ENCODE measurements around the gene RRM1. TPM values are rescaled to one million over a fixed set of nuclear protein-coding genes. Genes with fewer than 3 reads are reported as not detected.

RRM1 gene
- total and polyA plus RNA-seq, 2 of the 13 experiments (the other 11 are each of a cell fraction or from before 2014, with no cell fraction given) = 17.3 to 108 TPM

- TF ChIP-seq ZBTB33 (CRISPR knock-in tag; IDR thresholded peaks at IDR 0.05) = peak; percentile 53
- peak; percentile 77 for TF ChIP-seq ZFP90 (CRISPR knock-in tag; IDR thresholded peaks at IDR 0.05; ENCODE audit: borderline replicate concordance)
- TF ChIP-seq ZNF709 (CRISPR knock-in tag; IDR thresholded peaks at IDR 0.05) = peak; percentile 78
- peak; percentile 46 for TF ChIP-seq GATAD2A (CRISPR knock-in tag; IDR thresholded peaks at IDR 0.05)
- peak; percentile 97 for TF ChIP-seq IRF9 (CRISPR knock-in tag; IDR thresholded peaks at IDR 0.05; ENCODE audit: borderline replicate concordance)
- TF ChIP-seq TCF12 (IDR thresholded peaks at IDR 0.05) = no peak
- TF ChIP-seq TCF12 (CRISPR knock-in tag; IDR thresholded peaks at IDR 0.05) = 0 out of 2 replicates have a peak, but pooled peaks have one; percentile 43
- TF ChIP-seq HNRNPK (IDR thresholded peaks at IDR 0.05; ENCODE audit: low read depth, low read length, poor library complexity, severe bottlenecking) = no peak
- TF ChIP-seq RFX1 (IDR thresholded peaks at IDR 0.05) = no peak
- TF ChIP-seq JDP2 (CRISPR knock-in tag; IDR thresholded peaks at IDR 0.05; ENCODE audit: borderline replicate concordance) = no peak
- TF ChIP-seq SRF (IDR thresholded peaks at IDR 0.05; ENCODE audit: low read depth, low read length) = peak; percentile 63
- 0 out of 2 replicates have a peak, but pooled peaks have one; percentile 52 for TF ChIP-seq SNAPC5 (CRISPR knock-in tag; IDR thresholded peaks at IDR 0.05; ENCODE audit: borderline replicate concordance)
- TF ChIP-seq ZNF543 (CRISPR knock-in tag; IDR thresholded peaks at IDR 0.05) = no peak
- TF ChIP-seq MEIS1 (CRISPR knock-in tag; IDR thresholded peaks at IDR 0.05; ENCODE audit: borderline replicate concordance) = peak; percentile 88; the same call in 1 of the 2 replicates
- peak; percentile 98 for TF ChIP-seq POGZ (CRISPR knock-in tag; IDR thresholded peaks at IDR 0.05)
- TF ChIP-seq PAF1 (CRISPR knock-in tag; IDR thresholded peaks at IDR 0.05) = no peak
- no peak for TF ChIP-seq ZNF354B (CRISPR knock-in tag; IDR thresholded peaks at IDR 0.05)
- TF ChIP-seq CREB3 (CRISPR knock-in tag; IDR thresholded peaks at IDR 0.05) = no peak; the same call in 1 of the 2 replicates
- TF ChIP-seq ZNF883 (CRISPR knock-in tag; IDR thresholded peaks at IDR 0.05; ENCODE audit: not compliant biosample characterization) = peak; percentile 72
- no peak for TF ChIP-seq MAZ (IDR thresholded peaks at IDR 0.05; ENCODE audit: borderline replicate concordance, low read depth, low read length)
- peak; percentile 58; the same call in 1 of the 2 replicates for TF ChIP-seq MAZ (CRISPR knock-in tag; IDR thresholded peaks at IDR 0.05; ENCODE audit: low read depth)
Observed at GRCh38 chr11:4094348-4095291, at the start of gene RRM1 (continued).

All from HepG2 (cell line).